Measurements from ENCODE around the gene CACNA2D3. TPM values are rescaled to one million over a fixed set of nuclear protein-coding genes. Genes with fewer than 3 reads are reported as not detected.

CACNA2D3 gene
- total RNA-seq, 4 donors from 2014 or later, result 0.27 to 1.5 (median 0.79) TPM

DNA sequence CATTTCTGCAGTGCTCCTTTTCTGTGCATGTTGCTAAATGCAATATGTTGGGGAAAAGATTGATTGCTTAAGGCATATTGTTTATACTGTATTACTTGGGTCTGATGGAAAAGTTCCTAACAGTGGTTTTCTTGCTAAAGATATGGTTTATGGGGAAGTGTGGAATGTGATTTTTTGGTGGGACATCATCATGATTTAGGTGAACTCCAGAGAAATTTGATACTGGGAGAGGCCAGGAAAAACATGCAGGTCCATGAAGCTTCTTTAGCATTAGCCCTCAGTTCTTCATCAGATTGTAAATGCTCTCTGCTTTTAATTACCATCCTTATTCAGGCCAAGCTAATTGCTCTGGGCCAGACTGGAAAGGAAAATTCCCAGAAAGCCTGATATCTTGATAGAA, 658.0 kb downstream of the CACNA2D3 start:
- intact Hi-C loops (cut with DNase I; ENCODE audit: low total_unique reads), result no loop called here
- TF ChIP-seq, protein P1, sequence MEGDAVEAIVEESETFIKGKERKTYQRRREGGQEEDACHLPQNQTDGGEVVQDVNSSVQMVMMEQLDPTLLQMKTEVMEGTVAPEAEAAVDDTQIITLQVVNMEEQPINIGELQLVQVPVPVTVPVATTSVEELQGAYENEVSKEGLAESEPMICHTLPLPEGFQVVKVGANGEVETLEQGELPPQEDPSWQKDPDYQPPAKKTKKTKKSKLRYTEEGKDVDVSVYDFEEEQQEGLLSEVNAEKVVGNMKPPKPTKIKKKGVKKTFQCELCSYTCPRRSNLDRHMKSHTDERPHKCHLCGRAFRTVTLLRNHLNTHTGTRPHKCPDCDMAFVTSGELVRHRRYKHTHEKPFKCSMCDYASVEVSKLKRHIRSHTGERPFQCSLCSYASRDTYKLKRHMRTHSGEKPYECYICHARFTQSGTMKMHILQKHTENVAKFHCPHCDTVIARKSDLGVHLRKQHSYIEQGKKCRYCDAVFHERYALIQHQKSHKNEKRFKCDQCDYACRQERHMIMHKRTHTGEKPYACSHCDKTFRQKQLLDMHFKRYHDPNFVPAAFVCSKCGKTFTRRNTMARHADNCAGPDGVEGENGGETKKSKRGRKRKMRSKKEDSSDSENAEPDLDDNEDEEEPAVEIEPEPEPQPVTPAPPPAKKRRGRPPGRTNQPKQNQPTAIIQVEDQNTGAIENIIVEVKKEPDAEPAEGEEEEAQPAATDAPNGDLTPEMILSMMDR (IDR thresholded peaks at IDR 0.05), result no peak
- no peak for TF ChIP-seq POLR2A (IDR thresholded peaks at IDR 0.05)
- no peak overlapping the region for H3K4me3 ChIP-seq (ENCODE audit: low read depth, poor library complexity, severe bottlenecking)

DNA sequence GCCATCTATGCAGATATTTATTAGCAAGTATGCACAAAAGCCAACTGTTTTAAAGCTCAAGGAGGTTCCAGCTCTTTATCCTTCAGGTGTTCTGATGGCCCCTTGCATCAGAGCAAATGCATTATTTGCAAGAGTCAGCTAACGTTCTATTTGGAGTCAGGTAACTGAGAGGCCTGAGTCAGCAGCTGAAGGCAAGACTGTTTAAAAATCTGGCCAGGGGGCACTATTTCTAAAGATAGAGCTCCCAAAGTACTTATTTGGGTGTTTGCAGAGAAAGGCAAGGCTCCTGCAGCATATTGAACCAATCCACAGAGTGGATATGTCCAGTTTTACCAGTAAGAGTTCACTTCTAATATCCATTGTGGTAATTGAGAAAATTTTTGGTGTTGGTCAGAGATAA, 659.4 kb downstream of the CACNA2D3 start:
- TF ChIP-seq, protein P1 (IDR thresholded peaks at IDR 0.05), result no peak
- TF ChIP-seq POLR2A (IDR thresholded peaks at IDR 0.05), result no peak
- H3K4me3 ChIP-seq (ENCODE audit: low read depth, poor library complexity, severe bottlenecking), result no peak overlapping the region
- intact Hi-C loops (cut with DNase I; ENCODE audit: low total_unique reads), result no loop called here
- WGBS, 2 donors, result 32 to 64% methylated on average over 1 of the region's 1 CpG
- no peak for DNase-seq (ENCODE audit: low spot score in 2 of 2)

More for the DNA sequence above, 658.0 kb downstream of the CACNA2D3 start:
- no peak for DNase-seq (ENCODE audit: low spot score in 2 of 2)

DNA sequence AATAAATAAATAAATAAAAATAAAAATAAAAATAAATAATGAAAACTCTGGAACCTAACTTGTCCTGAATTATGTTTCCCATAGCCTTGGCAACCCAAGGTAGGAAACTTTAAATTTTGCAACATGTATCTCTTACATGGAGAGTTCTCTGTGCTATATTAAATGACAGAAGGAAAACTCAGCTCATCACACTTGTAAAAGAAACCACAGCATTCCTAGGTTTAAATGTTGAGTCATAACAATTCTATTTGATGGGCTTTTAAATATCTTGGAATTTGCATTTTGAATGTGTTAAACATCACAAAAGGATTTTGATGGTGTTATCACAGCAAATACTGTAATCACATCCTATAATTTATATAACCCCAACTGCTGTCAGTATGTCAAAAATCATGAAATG, 661.3 kb downstream of the CACNA2D3 start:
- H3K4me3 ChIP-seq (ENCODE audit: low read depth, poor library complexity, severe bottlenecking), result no peak overlapping the region
- no peak for TF ChIP-seq POLR2A (IDR thresholded peaks at IDR 0.05)
- TF ChIP-seq, protein P1 (IDR thresholded peaks at IDR 0.05), result no peak
- DNase-seq (ENCODE audit: low spot score in 2 of 2), result no peak
- intact Hi-C loops (cut with DNase I; ENCODE audit: low total_unique reads), result loop anchor here (2.0 kb wide), 1 partner anchor 51 kb away; no protein-coding TSS in a partner anchor

DNA sequence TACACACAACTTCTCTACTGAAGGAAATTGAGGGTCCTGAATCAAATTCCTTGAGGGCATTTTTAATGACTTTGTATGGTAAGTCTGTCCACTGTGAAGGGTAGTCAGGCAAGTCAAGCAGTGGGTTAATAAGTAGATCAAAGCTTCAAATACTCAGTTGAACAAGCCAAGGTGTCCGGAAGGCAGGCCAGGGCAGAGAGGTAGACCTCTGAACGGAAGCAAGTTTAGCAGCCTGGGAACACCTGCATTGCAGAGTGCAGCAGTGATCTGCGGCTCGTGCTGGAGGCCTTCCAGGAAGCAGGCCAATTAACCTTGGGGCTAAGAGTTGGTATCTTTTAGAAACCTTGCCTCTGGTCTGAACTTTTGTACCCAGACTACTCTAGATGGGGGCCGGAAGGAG, 661.7 kb downstream of the CACNA2D3 start:
- H3K4me3 ChIP-seq (ENCODE audit: low read depth, poor library complexity, severe bottlenecking), result no peak overlapping the region
- intact Hi-C loops (cut with DNase I; ENCODE audit: low total_unique reads), result loop anchor here (2.0 kb wide), 1 partner anchor 51 kb away; no protein-coding TSS in a partner anchor
- TF ChIP-seq, protein P1 (IDR thresholded peaks at IDR 0.05), result no peak
- no peak for TF ChIP-seq POLR2A (IDR thresholded peaks at IDR 0.05)
- 43 to 58% methylated on average over 5 of the region's 5 CpGs for WGBS, 2 donors
- no peak for DNase-seq (ENCODE audit: low spot score in 2 of 2)

DNA sequence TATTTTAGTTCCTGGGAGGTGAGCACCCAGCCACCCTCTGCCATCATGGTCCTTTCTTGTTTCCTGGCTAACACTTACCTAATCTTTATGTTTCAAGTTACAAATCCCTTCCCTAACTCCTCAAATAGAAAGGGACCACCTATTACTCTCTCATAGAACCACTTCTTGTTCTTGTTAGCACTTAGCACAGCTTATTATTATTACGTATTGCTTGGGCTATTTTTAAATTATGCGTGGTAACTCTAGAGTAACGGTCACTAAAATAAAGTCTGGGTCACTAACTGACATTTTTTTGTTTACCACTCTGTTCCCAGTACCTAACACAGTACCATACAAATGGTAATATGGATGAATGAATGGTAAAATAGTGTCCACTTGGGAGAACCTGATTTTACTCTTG, 663.6 kb downstream of the CACNA2D3 start:
- 92 to 97% methylated on average over 3 of the region's 3 CpGs for WGBS, 2 donors
- no peak overlapping the region for H3K4me3 ChIP-seq (ENCODE audit: low read depth, poor library complexity, severe bottlenecking)
- no peak for DNase-seq (ENCODE audit: low spot score in 2 of 2)
- intact Hi-C loops (cut with DNase I; ENCODE audit: low total_unique reads), result loop anchor here (2.0 kb wide), 1 partner anchor 49 kb away; no protein-coding TSS in a partner anchor
- no peak for TF ChIP-seq POLR2A (IDR thresholded peaks at IDR 0.05)
- TF ChIP-seq, protein P1 (IDR thresholded peaks at IDR 0.05), result no peak

DNA sequence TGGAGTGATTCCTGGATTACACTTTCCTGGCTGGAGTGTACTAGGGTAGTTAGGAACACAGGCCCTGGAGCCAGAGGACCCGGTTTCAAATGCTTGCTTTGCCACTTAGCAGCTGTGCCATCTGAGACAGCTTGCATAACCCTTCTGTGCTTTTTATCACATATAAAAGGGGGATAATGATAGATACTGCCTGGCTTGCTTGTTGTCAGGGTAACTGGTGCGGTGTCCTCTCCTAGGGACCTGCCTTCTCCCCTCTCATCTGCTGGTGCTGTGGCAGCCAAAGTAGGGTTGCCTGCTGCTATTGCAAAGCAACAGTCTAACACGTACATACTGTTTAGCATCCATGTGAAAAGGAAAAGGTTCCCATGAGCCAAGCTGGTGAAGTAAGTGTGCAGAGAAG, 667.7 kb downstream of the CACNA2D3 start:
- TF ChIP-seq, protein P1 (IDR thresholded peaks at IDR 0.05), result no peak
- no peak for TF ChIP-seq POLR2A (IDR thresholded peaks at IDR 0.05)
- no peak overlapping the region for H3K4me3 ChIP-seq (ENCODE audit: low read depth, poor library complexity, severe bottlenecking)
- 88 to 89% methylated on average over 3 of the region's 3 CpGs for WGBS, 2 donors
- DNase-seq (ENCODE audit: low spot score in 2 of 2), result no peak
- intact Hi-C loops (cut with DNase I; ENCODE audit: low total_unique reads), result no loop called here

Data from lower leg skin (tissue), 4 donors.